Testis (tissue), 2 donors: Measurements from ENCODE around the gene LPCAT4.

Experiments used
- CTCF ChIP-seq, 3 experiments: fragments of 450-650 bp in 2 of 3; fragments of 200-600 bp in 1 of 3; sonication (generic) in 1 of 3; IDR thresholded peaks; one replicate each; pipeline ENCODE4 v1.5.1; 2016 to 2019; ENCODE audit warnings: antibody characterized with exemption in 3 of 3, mild to moderate bottlenecking in 2 of 3, moderate library complexity in 1 of 3
- POLR2A ChIP-seq: fragments of 450-650 bp; IDR thresholded peaks from one replicate; pipeline ENCODE4 v1.6.1; 2017; ENCODE audit warnings: antibody characterized with exemption, mild to moderate bottlenecking, moderate library complexity

GRCh38 chr15:34334672-34335071 lies 32.3 kb downstream of the LPCAT4 start:
- no peak for TF ChIP-seq CTCF (IDR thresholded peaks at IDR 0.05)
- TF ChIP-seq POLR2A: no peak
